Sigmoid colon (tissue), 7 donors: ENCODE measurements around the gene RPL37A. TPM values are rescaled to one million over a fixed set of nuclear protein-coding genes. Genes with fewer than 3 reads are reported as not detected.

Experiments
- DNase-seq: peaks from one replicate; pipeline ENCODE4 v3.0.0-alpha.2; 2019
- H3K27ac ChIP-seq, 4 donors: fragments of 200-600 bp; sonication (generic); one replicate each; pipeline ENCODE4 v1.5.1; 2016 to 2019; ENCODE audit warnings: mild to moderate bottlenecking in 1 of 4
- H3K27me3 ChIP-seq, 3 donors: fragments of 200-600 bp; sonication (generic); one replicate each; pipeline ENCODE4 v1.5.1; 2019; ENCODE audit warnings: mild to moderate bottlenecking in 1 of 3
- H3K36me3 ChIP-seq, 4 donors: fragments of 200-600 bp; sonication (generic); one replicate each; pipeline ENCODE4 v1.5.1; 2016 to 2019
- H3K4me1 ChIP-seq, 4 donors: fragments of 200-600 bp; sonication (generic); one replicate each; pipeline ENCODE4 v1.5.1; 2017 to 2019
- H3K4me3 ChIP-seq, 4 donors: fragments of 200-600 bp; sonication (generic); one replicate each; pipeline ENCODE4 v1.5.1; 2017 to 2019; ENCODE audit warnings: mild to moderate bottlenecking in 2 of 4, moderate library complexity in 1 of 4
- H3K9me3 ChIP-seq, 4 donors: fragments of 200-600 bp in 3 of 4; sonication (generic) in 3 of 4; one replicate each; pipeline versions ENCODE4 v1.5.1 to v1.6.1; 2013 to 2019
- EP300 ChIP-seq, 4 donors: sonication (generic); formaldehyde crosslinking; IDR thresholded peaks; one replicate each; pipeline ENCODE4 v1.6.1; 2017; ENCODE audit warnings: antibody characterized with exemption in 4 of 4
- POLR2A ChIP-seq, 2 donors: fragments of 450-650 bp; IDR thresholded peaks; one replicate each; pipeline ENCODE4 v1.6.1; 2016; ENCODE audit warnings: antibody characterized with exemption in 2 of 2, mild to moderate bottlenecking in 2 of 2, moderate library complexity in 2 of 2
- POLR2AphosphoS5 ChIP-seq, 4 donors: sonication (generic); formaldehyde crosslinking; IDR thresholded peaks; one replicate each; pipeline ENCODE4 v1.6.1; 2017; ENCODE audit warnings: antibody characterized with exemption in 4 of 4
- WGBS, 2 donors: extraction: QIAGEN DNeasy Blood & Tissue Kit; methylation state at CpG; one replicate each; pipeline ENCODE4 v1.1.7; 2013; 5-methylcytosine and 5-hydroxymethylcytosine counted together
- intact Hi-C: fragments of 100-400 bp; cut with DNase I; formaldehyde crosslinking; loops from one replicate; pipeline ENCODE4 v1.15.1; 2023
- polyA plus RNA-seq, 3 donors: library from polyadenylated mRNA; stranded (reverse); fragments of 200-250 nt; gene quantifications; one replicate each; pipeline ENCODE4 v1.2.3, GENCODE V29; 2013
- total RNA-seq, 4 donors: library from RNA; depleted of rRNA; stranded (reverse); fragments of >200 nt; gene quantifications; one replicate each; pipeline ENCODE4 v1.1.0, GENCODE V29; 2016
- TF ChIP-seq, protein P1 (sequence below), 4 experiments: fragments of 450-650 bp in 3 of 4; fragments of 200-600 bp in 1 of 4; IDR thresholded peaks; one replicate each; pipeline ENCODE4 v1.5.1; 2016 to 2019; ENCODE audit warnings: antibody characterized with exemption in 4 of 4, mild to moderate bottlenecking in 3 of 4, moderate library complexity in 2 of 4
- donor health status: healthy with polysubstance abuse.
- donor health status: Bipolar disorder and iron deficiency.
- donor health status: healthy.

Gene RPL37A
- total and polyA plus RNA-seq, 7 donors, result 991 to 6,789 (median 2,007) TPM

- no peak for DNase-seq
- no peak overlapping the region for H3K27ac ChIP-seq
- H3K27me3 ChIP-seq, result no peaks in the 10 kb centered on the region
- H3K9me3 ChIP-seq, result no peaks in the 10 kb centered on the region
- H3K4me3 ChIP-seq, result no peak overlapping the region
- TF ChIP-seq POLR2AphosphoS5 (IDR thresholded peaks at IDR 0.05) (no peak), POLR2A (IDR thresholded peaks at IDR 0.05) (no peak), EP300 (IDR thresholded peaks at IDR 0.05) (no peak)
- H3K4me1 ChIP-seq, result peaks cover 0 to 3% (median 0%) of the 10 kb centered on the region in 4 donors
- H3K36me3 ChIP-seq, result no peaks in the 10 kb centered on the region
- 91 to 95% methylated on average over 1 of the region's 1 CpG for WGBS, 2 donors
- intact Hi-C loops, result no loop called here
Observed at GRCh38 chr2:216522892-216523502, 24.4 kb downstream of the RPL37A start.

DNA sequence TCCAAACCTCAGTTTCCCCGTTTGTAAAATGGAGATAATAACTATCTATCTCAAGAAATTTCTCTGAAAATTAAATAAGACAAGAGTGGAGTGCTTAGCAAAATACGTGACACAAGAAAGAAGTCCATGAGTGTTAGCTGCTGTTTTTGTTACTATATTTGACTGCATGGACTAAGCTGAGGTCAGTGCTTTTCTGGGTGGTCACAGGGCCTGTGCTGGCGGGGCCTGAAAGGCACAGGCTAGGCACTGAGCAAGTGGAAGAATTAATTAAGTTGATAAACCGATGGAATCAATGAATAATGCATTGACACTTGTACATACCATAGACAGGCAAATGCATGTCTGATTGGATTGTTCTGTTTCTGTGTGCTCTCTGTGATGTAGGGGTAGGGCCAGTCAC is 27.3 kb downstream of the RPL37A start:
- DNase-seq, result no peak
- Histone ChIP-seq H3K27me3 (no peaks in the 10 kb centered on the region), H3K27ac (no peak overlapping the region), H3K9me3 (no peaks in the 10 kb centered on the region), H3K4me1 (no peaks in the 10 kb centered on the region), H3K4me3 (no peak overlapping the region), H3K36me3 (no peaks in the 10 kb centered on the region)
- no peak for TF ChIP-seq POLR2A (IDR thresholded peaks at IDR 0.05)
- no peak for TF ChIP-seq POLR2AphosphoS5 (IDR thresholded peaks at IDR 0.05)
- WGBS, 2 donors, result 75 to 85% methylated on average over 4 of the region's 4 CpGs
- intact Hi-C loops, result no loop called here

DNA sequence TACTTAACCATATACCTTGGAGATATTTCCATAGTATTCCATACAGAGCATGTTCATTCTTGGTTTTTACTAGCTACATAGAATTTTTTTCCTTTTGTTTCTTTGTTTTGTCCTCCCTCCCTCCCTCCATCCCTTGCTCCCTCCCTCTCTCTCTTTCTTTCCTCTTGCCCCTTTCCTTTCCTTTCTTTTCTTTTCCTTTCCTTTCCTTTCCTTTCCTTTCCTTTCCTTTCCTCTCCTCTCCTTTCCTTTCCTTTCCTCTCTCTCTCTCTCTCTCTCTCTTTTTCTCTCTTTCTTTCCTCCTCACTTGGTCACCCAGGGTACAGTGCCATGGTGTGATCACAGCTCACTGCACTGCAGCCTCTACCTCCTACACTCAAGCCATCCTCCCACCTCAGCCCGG is 28.3 kb downstream of the RPL37A start:
- no peaks in the 10 kb centered on the region for H3K4me1 ChIP-seq
- H3K9me3 ChIP-seq, result no peaks in the 10 kb centered on the region
- DNase-seq, result no peak
- 90 to 93% methylated on average over 1 of the region's 1 CpG for WGBS, 2 donors
- no peak overlapping the region for H3K4me3 ChIP-seq
- intact Hi-C loops, result no loop called here
- no peaks in the 10 kb centered on the region for H3K36me3 ChIP-seq
- TF ChIP-seq, protein P1, sequence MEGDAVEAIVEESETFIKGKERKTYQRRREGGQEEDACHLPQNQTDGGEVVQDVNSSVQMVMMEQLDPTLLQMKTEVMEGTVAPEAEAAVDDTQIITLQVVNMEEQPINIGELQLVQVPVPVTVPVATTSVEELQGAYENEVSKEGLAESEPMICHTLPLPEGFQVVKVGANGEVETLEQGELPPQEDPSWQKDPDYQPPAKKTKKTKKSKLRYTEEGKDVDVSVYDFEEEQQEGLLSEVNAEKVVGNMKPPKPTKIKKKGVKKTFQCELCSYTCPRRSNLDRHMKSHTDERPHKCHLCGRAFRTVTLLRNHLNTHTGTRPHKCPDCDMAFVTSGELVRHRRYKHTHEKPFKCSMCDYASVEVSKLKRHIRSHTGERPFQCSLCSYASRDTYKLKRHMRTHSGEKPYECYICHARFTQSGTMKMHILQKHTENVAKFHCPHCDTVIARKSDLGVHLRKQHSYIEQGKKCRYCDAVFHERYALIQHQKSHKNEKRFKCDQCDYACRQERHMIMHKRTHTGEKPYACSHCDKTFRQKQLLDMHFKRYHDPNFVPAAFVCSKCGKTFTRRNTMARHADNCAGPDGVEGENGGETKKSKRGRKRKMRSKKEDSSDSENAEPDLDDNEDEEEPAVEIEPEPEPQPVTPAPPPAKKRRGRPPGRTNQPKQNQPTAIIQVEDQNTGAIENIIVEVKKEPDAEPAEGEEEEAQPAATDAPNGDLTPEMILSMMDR (IDR thresholded peaks at IDR 0.05), result no peak
- TF ChIP-seq POLR2A (IDR thresholded peaks at IDR 0.05) (no peak), POLR2AphosphoS5 (IDR thresholded peaks at IDR 0.05) (no peak), EP300 (IDR thresholded peaks at IDR 0.05) (no peak)
- no peak overlapping the region for H3K27ac ChIP-seq
- no peaks in the 10 kb centered on the region for H3K27me3 ChIP-seq

GRCh38 chr2:216527600-216527999 is 29.0 kb downstream of the RPL37A start:
- Histone ChIP-seq H3K36me3 (no peaks in the 10 kb centered on the region), H3K27ac (no peak overlapping the region), H3K27me3 (no peaks in the 10 kb centered on the region), H3K9me3 (no peaks in the 10 kb centered on the region), H3K4me3 (no peak overlapping the region), H3K4me1 (no peaks in the 10 kb centered on the region)
- 85 to 92% methylated on average over 1 of the region's 1 CpG for WGBS, 2 donors
- intact Hi-C loops, result no loop called here
- DNase-seq, result no peak
- no peak for TF ChIP-seq EP300 (IDR thresholded peaks at IDR 0.05)
- TF ChIP-seq, protein P1 (IDR thresholded peaks at IDR 0.05), result no peak
- TF ChIP-seq POLR2AphosphoS5 (IDR thresholded peaks at IDR 0.05), result no peak
- no peak for TF ChIP-seq POLR2A (IDR thresholded peaks at IDR 0.05)

DNA sequence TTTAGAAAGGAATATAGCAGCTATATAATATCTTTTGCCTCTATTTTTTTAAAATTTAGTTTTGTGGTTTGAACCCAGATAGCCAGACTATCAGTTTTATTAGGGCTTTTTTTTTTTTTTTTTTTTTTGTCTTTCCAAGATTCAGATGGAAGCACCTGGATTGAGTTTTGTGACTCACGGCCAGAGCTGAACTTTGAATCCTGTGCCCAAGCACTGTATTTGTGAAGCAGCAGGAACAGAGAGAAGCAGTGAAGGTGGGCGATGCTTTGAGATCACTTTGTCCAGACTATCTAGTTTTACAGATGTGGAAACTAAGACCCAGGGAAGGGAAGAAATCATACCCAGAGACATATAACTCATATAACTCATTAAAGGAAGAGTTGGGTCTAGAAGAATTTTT is 33.9 kb downstream of the RPL37A start:
- intact Hi-C loops, result no loop called here
- H3K4me3 ChIP-seq, result no peak overlapping the region
- no peaks in the 10 kb centered on the region for H3K27me3 ChIP-seq
- 22 to 69% methylated on average over 2 of the region's 2 CpGs for WGBS, 2 donors
- no peaks in the 10 kb centered on the region for H3K9me3 ChIP-seq
- H3K36me3 ChIP-seq, result no peaks in the 10 kb centered on the region
- H3K4me1 ChIP-seq, result peaks cover 0 to 24% (median 21%) of the 10 kb centered on the region in 4 donors
- TF ChIP-seq POLR2AphosphoS5 (IDR thresholded peaks at IDR 0.05) (no peak), EP300 (IDR thresholded peaks at IDR 0.05) (no peak), POLR2A (IDR thresholded peaks at IDR 0.05) (no peak)
- TF ChIP-seq, protein P1 (IDR thresholded peaks at IDR 0.05), result no peak
- no peak for DNase-seq
- H3K27ac ChIP-seq, result peak overlapping the region in 1 of 4 donors; percentile 87

DNA sequence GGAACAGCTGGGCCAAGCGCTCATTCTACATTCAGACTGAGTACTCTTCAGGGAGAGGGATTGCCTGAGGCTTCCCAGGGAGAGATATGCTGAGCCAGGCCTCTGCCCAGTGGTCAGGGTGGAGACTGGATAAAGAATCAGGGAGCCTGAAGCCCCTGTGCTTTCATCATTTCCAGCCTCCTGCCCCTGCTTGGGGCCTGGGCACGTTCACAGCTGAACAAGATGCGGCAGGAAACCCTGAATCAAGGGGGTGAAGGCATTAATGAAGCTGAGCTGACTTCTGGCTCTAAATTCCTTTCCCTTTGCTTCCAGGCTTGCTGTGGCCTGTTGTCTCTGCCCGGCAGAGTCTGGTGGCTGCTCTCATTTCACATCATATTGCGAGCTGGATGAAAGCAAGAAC is 35.0 kb downstream of the RPL37A start:
- Histone ChIP-seq H3K36me3 (no peaks in the 10 kb centered on the region), H3K4me3 (no peak overlapping the region), H3K4me1 (peaks cover 0 to 24% (median 21%) of the 10 kb centered on the region in 4 donors), H3K9me3 (no peaks in the 10 kb centered on the region), H3K27ac (peak overlapping the region in 3 of 4 donors; percentile 76 to 87 (median 78)), H3K27me3 (no peaks in the 10 kb centered on the region)
- DNase-seq, result no peak
- intact Hi-C loops, result no loop called here
- 95 to 96% methylated on average over 5 of the region's 5 CpGs for WGBS, 2 donors
- TF ChIP-seq POLR2A (IDR thresholded peaks at IDR 0.05), result no peak
